GM04504 (cell line): ENCODE measurements around the gene SIM1.
"Not testable (repeated sequence)": the region's sequence is repeated elsewhere in the genome, so short reads cannot be mapped to it uniquely, and the experiment has no call there.

ENCODE experiments used
- DNase-seq: peaks from one replicate; pipeline ENCODE4 v3.0.0-alpha.2; 2012; ENCODE audit warnings: low read depth

SIM1 gene

GRCh38 chr6:100426744-100427338, 37.9 kb downstream of the SIM1 start:
- DNase-seq = peak; percentile 8

- DNase-seq = no peak
Observed at GRCh38 chr6:100426241-100426640, 38.5 kb downstream of the SIM1 start.

- DNase-seq = no peak
Observed at GRCh38 chr6:100420711-100421110, 44.0 kb downstream of the SIM1 start.

- no peak for DNase-seq
Observed at GRCh38 chr6:100417036-100417435, 47.7 kb downstream of the SIM1 start.

- DNase-seq = no peak
Observed at GRCh38 chr6:100415768-100416167, 49.0 kb downstream of the SIM1 start.

- no peak for DNase-seq
Observed at GRCh38 chr6:100412872-100413271, 51.8 kb downstream of the SIM1 start.

GRCh38 chr6:100404051-100404450, 60.7 kb downstream of the SIM1 start:
- no peak for DNase-seq

GRCh38 chr6:100393493-100393892, 71.2 kb downstream of the SIM1 start:
- DNase-seq = no peak

GRCh38 chr6:100392423-100392822, 72.3 kb downstream of the SIM1 start:
- no peak for DNase-seq

GRCh38 chr6:100388868-100389519, 75.7 kb downstream of the SIM1 start:
- DNase-seq = no peak

- DNase-seq = no peak
Observed at GRCh38 chr6:100382767-100383195, 81.9 kb downstream of the SIM1 start.

GRCh38 chr6:100382031-100382430, 82.7 kb downstream of the SIM1 start:
- DNase-seq = no peak

GRCh38 chr6:100381111-100381510, 83.6 kb downstream of the SIM1 start:
- peak; percentile 38 for DNase-seq

- DNase-seq = no peak
Observed at GRCh38 chr6:100379386-100379785, 85.3 kb downstream of the SIM1 start.

GRCh38 chr6:100378576-100378975, 86.1 kb downstream of the SIM1 start:
- DNase-seq = no peak

GRCh38 chr6:100376103-100376502, 88.6 kb downstream of the SIM1 start:
- DNase-seq = no peak

- no peak for DNase-seq
Observed at GRCh38 chr6:100372326-100373091, 92.2 kb downstream of the SIM1 start.

- no peak for DNase-seq
Observed at GRCh38 chr6:100371591-100371990, 93.1 kb downstream of the SIM1 start.

- no peak for DNase-seq
Observed at GRCh38 chr6:100370265-100370664, 94.5 kb downstream of the SIM1 start.

GRCh38 chr6:100366419-100366818, 98.3 kb downstream of the SIM1 start:
- peak; percentile 39 for DNase-seq

- DNase-seq = no peak
Observed at GRCh38 chr6:100363651-100364050, 101.1 kb downstream of the SIM1 start.

GRCh38 chr6:100354736-100355641, 109.7 kb downstream of the SIM1 start:
- DNase-seq = not testable (repeated sequence)
